NCI-H2227 treated with DMSO at 0.1 percent for 48 hours (cell line): ENCODE results near the gene CST3.

Experiments used
- DNase-seq: peaks from one replicate; lab custom pipeline; 2025; lab: John Stamatoyannopoulos, UW

The CST3 gene

DNA sequence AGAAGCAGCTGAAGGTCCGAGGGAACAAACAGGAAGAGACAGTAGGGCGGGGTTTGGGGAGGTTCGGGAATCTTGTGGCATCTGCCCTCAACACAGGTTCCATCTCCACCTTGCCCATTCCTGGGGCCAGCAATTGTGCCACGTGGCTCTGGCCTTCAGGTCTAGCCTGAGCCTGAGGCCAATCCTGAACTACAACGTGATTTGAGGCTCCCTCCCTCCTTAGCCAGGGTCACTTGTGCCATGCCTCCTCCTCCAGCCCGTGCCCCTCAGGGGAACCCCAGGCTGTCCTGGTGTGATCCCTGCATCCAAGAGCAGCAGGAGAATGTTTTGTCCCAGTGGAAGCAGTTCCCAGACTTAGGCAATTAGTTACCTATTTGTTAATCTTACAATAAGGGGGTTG, 35.1 kb downstream of the CST3 start:
- DNase-seq = no peak

GRCh38 chr20:23602241-23602640, 35.5 kb downstream of the CST3 start:
- DNase-seq = no peak

GRCh38 chr20:23601715-23602114, 36.0 kb downstream of the CST3 start:
- DNase-seq = no peak

GRCh38 chr20:23598481-23598880, 39.3 kb downstream of the CST3 start:
- DNase-seq = no peak

- DNase-seq = no peak
These were observed 41.0 kb downstream of the CST3 start for GRCh38 chr20:23596579-23597250.

GRCh38 chr20:23595941-23596340, 41.8 kb downstream of the CST3 start:
- no peak for DNase-seq

- DNase-seq = no peak
These were observed 49.0 kb downstream of the CST3 start for GRCh38 chr20:23588434-23589403.

DNA sequence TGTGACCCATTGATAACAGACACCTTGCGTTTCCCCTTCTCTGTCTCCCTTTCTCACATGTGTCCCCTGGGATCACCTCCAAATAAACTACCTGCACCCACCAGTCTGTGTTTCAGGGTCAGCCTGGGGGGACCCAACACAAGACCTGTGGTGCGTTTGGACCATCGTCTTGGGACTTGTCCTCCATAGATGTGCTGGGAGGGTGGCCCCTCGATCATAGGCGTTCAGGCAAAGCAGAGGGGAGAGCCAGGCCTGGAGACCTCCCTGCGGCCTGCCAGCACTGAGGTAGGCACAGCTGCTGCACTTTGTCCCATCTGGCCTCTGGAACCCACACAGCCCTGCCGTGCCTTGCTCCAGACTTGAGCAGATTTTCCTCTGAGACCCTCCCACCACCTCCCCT, 50.1 kb downstream of the CST3 start:
- DNase-seq = no peak

- DNase-seq = no peak
These were observed 50.8 kb downstream of the CST3 start for GRCh38 chr20:23586735-23587525.

DNA sequence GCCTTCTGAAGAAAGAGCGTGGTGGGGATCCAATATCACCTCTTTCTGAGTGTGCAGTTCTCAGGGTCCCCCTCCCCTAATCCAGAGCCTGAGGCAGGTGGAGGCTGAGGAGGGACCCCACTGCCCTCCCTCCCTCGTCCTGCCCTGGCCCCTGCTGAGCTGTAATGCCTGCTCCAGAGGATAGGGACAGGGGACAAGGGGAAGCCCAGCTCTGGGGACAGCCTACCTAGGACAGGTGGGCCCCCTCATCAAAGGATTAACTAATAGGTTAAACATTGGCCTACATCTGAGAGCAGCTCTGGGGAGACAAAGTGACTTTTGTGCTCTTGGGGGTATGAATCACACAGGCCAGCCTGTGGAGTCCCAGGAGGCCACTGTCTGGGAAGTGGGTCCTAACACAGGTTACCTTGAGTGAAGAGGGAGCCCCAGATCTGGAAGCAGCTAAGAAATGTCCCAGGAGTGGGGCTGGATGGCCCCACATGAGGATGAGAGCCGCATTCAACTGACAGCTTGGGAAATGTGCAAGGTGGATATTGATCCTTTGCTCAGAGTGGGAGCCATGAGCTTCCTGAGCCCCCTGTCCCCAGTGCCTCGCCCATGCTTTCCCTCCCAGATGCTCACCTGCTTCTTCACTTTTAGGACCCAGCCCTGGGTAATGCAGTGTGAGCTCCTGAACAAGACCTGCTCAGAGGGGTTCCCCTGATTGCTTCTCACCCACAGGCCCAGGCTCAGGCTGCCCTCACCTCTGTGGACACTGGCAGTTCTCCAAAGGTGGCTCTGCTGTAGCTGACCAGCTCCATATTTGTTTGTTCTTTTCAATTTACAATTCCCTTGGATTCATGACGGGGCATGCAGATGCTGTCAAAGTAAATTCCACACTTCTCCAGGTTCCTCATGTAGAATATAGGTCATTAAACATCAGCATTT, 51.7 kb downstream of the CST3 start:
- DNase-seq = no peak

DNA sequence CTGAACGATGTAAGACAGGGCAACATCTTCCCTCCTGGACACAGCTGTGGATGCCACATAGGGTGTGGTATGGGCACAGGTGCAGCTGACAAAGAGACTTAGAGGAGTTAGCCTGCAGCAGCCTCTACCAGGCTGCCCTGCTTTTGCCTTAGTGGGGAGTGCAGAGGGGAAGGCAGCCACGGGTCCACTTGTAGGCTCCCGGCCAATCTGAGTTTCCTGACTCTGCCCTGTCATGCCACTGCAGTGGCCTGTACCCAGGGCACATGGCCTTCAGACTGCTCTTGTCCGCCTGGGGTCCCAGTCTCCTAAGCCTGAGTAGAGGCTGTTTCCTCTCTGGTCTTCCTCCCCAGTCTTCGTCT, 52.3 kb downstream of the CST3 start:
- DNase-seq = no peak

DNA sequence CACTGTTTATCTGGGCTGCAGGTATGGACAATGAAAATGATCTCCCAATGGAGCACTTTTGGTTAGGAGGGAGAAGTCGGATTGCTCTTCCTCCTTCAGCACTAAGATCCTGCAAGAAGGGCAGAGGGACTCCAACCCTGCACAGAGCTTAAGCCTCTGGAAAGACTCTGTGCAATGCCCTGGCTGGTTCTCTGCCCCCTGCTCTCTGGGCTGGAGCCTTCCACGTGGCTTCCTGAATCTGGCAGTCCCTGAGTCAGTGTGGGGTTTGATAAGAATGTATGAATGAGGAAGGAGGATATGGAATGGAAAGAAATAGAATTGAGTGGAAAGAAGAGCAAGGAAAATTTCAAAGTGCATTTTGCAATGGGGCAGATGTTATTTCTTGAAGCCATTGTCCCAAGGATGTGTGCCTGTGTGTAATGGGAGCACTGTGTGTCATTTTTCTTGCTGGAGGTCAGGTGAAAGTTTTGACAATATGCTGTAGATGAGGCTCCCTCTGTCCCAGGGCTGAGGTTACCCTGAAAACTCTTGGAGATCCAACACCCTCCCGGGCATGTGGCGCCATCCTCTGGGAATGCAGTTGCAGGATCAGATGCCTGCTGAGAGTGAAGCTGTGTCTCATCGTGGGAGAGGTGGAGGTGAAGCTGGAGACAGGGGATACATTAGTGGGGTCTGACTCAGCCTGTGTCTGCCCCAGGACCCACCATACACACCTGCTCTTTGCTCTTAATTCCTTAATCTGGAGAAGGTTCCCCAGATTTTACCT, 53.1 kb downstream of the CST3 start:
- DNase-seq = no peak
